CD4-positive, alpha-beta T cell (primary cell): Measurements from ENCODE around the gene EGFR. TPM values are rescaled to one million over a fixed set of nuclear protein-coding genes. Genes with fewer than 3 reads are reported as not detected.

Experiments
- ATAC-seq: fragments of 200-7000 bp; cut with Tn5 transposase; one replicate; pipeline ENCODE4 v1.10.0; 2022; ENCODE audit warnings: mild to moderate bottlenecking; ENCODE audit not compliant: poor library complexity
- CTCF ChIA-PET: fragments of 350-600 bp; sonication (Branson Sonifier 250); formaldehyde crosslinking; loops from one replicate; lab custom pipeline; 2021; ENCODE audit warnings: antibody characterized with exemption, inconsistent platforms; lab: Charles Lee
- POLR2A ChIA-PET: fragments of 350-600 bp; sonication (Branson Sonifier 250); formaldehyde crosslinking; loops from one replicate; lab custom pipeline; 2021; ENCODE audit warnings: antibody characterized with exemption, inconsistent platforms; lab: Charles Lee
- DNase-seq, 14 experiments: peaks; one replicate each; pipeline ENCODE4 v3.0.0-alpha.2; 2013 to 2020; ENCODE audit warnings: mixed read lengths in 2 of 14
- H3K27ac ChIP-seq, 2 donors: one replicate each; pipeline versions ENCODE4 v1.5.1 to v1.7.0; 2013; ENCODE audit warnings: low read length in 2 of 2, low read depth in 1 of 2, mild to moderate bottlenecking in 1 of 2
- H3K27me3 ChIP-seq, 2 experiments: 1 replicate in 1 of 2; 2 replicates in 1 of 2; pipeline versions ENCODE4 v1.6.1 to v1.7.0; 2013; ENCODE audit warnings: low read length in 2 of 2, control low read depth in 1 of 2, mild to moderate bottlenecking in 1 of 2, moderate library complexity in 1 of 2; ENCODE audit not compliant: insufficient read depth in 2 of 2, control insufficient read depth in 1 of 2
- H3K36me3 ChIP-seq: one replicate; pipeline ENCODE4 v1.6.1; 2013; ENCODE audit warnings: low read length, control low read depth; ENCODE audit not compliant: insufficient read depth
- H3K4me1 ChIP-seq: one replicate; pipeline ENCODE4 v1.6.1; 2013; ENCODE audit warnings: low read length, control low read depth; ENCODE audit not compliant: insufficient read depth
- H3K4me3 ChIP-seq: one replicate; pipeline ENCODE4 v1.5.1; 2013; ENCODE audit warnings: mild to moderate bottlenecking, low read length, moderate library complexity
- H3K9me3 ChIP-seq, 2 experiments: 1 replicate in 1 of 2; 2 replicates in 1 of 2; pipeline versions ENCODE4 v1.6.1 to v1.7.0; 2013; ENCODE audit warnings: low read length in 2 of 2, mild to moderate bottlenecking in 2 of 2, control low read depth in 1 of 2, moderate library complexity in 1 of 2; ENCODE audit not compliant: control insufficient read depth in 1 of 2, insufficient read depth in 1 of 2
- H3K27ac Mint-ChIP-seq: one replicate; pipeline ENCODE4 v1.8.0; 2020; ENCODE audit warnings: mixed read lengths
- H3K27me3 Mint-ChIP-seq: one replicate; pipeline ENCODE4 v1.8.0; 2021; ENCODE audit warnings: mixed read lengths
- H3K36me3 Mint-ChIP-seq: one replicate; pipeline ENCODE4 v1.8.0; 2021; ENCODE audit warnings: low read depth, mixed read lengths
- H3K4me1 Mint-ChIP-seq: one replicate; pipeline ENCODE4 v1.8.0; 2021; ENCODE audit warnings: low read depth, mixed read lengths
- H3K4me3 Mint-ChIP-seq: one replicate; pipeline ENCODE4 v1.8.0; 2020; ENCODE audit warnings: mild to moderate bottlenecking, mixed read lengths
- H3K9me3 Mint-ChIP-seq: one replicate; pipeline ENCODE4 v1.8.0; 2020; ENCODE audit warnings: mixed read lengths
- CTCF ChIP-seq: fragments of 200-600 bp; IDR thresholded peaks from one replicate; pipeline ENCODE4 v1.8.0; 2022; ENCODE audit warnings: antibody characterized with exemption, mild to moderate bottlenecking
- intact Hi-C, 2 experiments: fragments of 100-400 bp; cut with DNase I in 1 of 2; cut with micrococcal nuclease in 1 of 2; formaldehyde crosslinking; loops; one replicate each; pipeline versions ENCODE4 v1.15.1 to v1.9.0; 2023 to 2025; cut with DNase I, micrococcal nuclease
- total RNA-seq, 174 experiments: library from RNA in 2 of 174; stranded (reverse) in 2 of 174; gene quantifications; one replicate each; pipeline ENCODE4 v1.2.3 and lab custom pipeline; 2021 to 2026

EGFR gene
- total RNA-seq, 2 experiments from 2014 or later: not detected

GRCh38 chr7:55172881-55173609 is 154.2 kb downstream of the EGFR start:
- intact Hi-C loops: no loop called here
- no peak overlapping the region for H3K27ac ChIP-seq
- no peak overlapping the region for H3K4me3 ChIP-seq
- H3K27ac Mint-ChIP-seq: no peak overlapping the region
- peaks cover 5% of the 10 kb centered on the region for H3K27me3 Mint-ChIP-seq
- TF ChIP-seq CTCF: no peak
- H3K36me3 ChIP-seq: no peaks in the 10 kb centered on the region
- H3K9me3 ChIP-seq: peaks cover 0 to 14% of the 10 kb centered on the region in 2 experiments
- no peak overlapping the region for H3K4me3 Mint-ChIP-seq
- DNase-seq (no peak), ATAC-seq (no peak)
- H3K36me3 Mint-ChIP-seq: no peaks in the 10 kb centered on the region
- no peaks in the 10 kb centered on the region for H3K4me1 Mint-ChIP-seq
- POLR2A ChIA-PET: no interaction called here
- H3K4me1 ChIP-seq: no peaks in the 10 kb centered on the region
- H3K9me3 Mint-ChIP-seq: no peaks in the 10 kb centered on the region
- CTCF ChIA-PET: no interaction called here
- no peaks in the 10 kb centered on the region for H3K27me3 ChIP-seq

- Mint-ChIP-seq H3K27ac (no peak overlapping the region), H3K4me1 (no peaks in the 10 kb centered on the region), H3K36me3 (no peaks in the 10 kb centered on the region), H3K9me3 (no peaks in the 10 kb centered on the region), H3K27me3 (peaks cover 5% of the 10 kb centered on the region), H3K4me3 (no peak overlapping the region)
- ATAC-seq: no peak
- Histone ChIP-seq H3K36me3 (no peaks in the 10 kb centered on the region), H3K9me3 (peaks cover 0 to 14% of the 10 kb centered on the region in 2 experiments), H3K4me1 (no peaks in the 10 kb centered on the region), H3K27me3 (no peaks in the 10 kb centered on the region), H3K4me3 (no peak overlapping the region), H3K27ac (no peak overlapping the region)
- CTCF ChIA-PET: no interaction called here
- intact Hi-C loops: no loop called here
- POLR2A ChIA-PET: no interaction called here
- DNase-seq: no peak
- TF ChIP-seq CTCF: no peak
Measured at GRCh38 chr7:55173671-55174070, 154.9 kb downstream of the EGFR start.

GRCh38 chr7:55174456-55174855 is 155.6 kb downstream of the EGFR start:
- peaks cover 5% of the 10 kb centered on the region for H3K27me3 Mint-ChIP-seq

More at GRCh38 chr7:55174456-55174855, 155.6 kb downstream of the EGFR start:
- no peaks in the 10 kb centered on the region for H3K36me3 Mint-ChIP-seq
- H3K27ac ChIP-seq: no peak overlapping the region
- intact Hi-C loops: no loop called here
- H3K27me3 ChIP-seq: no peaks in the 10 kb centered on the region
- CTCF ChIA-PET: no interaction called here
- DNase-seq (no peak), ATAC-seq (no peak)
- H3K27ac Mint-ChIP-seq: no peak overlapping the region
- no peak overlapping the region for H3K4me3 ChIP-seq
- H3K9me3 Mint-ChIP-seq: no peaks in the 10 kb centered on the region
- peaks cover 0 to 14% of the 10 kb centered on the region in 2 experiments for H3K9me3 ChIP-seq
- no peaks in the 10 kb centered on the region for H3K4me1 ChIP-seq
- H3K4me1 Mint-ChIP-seq: no peaks in the 10 kb centered on the region
- H3K36me3 ChIP-seq: no peaks in the 10 kb centered on the region
- no peak overlapping the region for H3K4me3 Mint-ChIP-seq
- TF ChIP-seq CTCF: no peak
- POLR2A ChIA-PET: no interaction called here
